GM19324 (cell line): Measurements from ENCODE around the gene SHROOM3.
A peak's percentile ranks its signal among the peaks of the same experiment; 100 is the strongest.

Source experiments
- ATAC-seq: cut with Tn5 transposase; IDR thresholded peaks from one replicate; pipeline ENCODE4 v1.9.1; 2021; ENCODE audit warnings: mild to moderate bottlenecking, moderate library complexity; ENCODE audit not compliant: unreplicated experiment, low FRiP score

Gene SHROOM3

DNA sequence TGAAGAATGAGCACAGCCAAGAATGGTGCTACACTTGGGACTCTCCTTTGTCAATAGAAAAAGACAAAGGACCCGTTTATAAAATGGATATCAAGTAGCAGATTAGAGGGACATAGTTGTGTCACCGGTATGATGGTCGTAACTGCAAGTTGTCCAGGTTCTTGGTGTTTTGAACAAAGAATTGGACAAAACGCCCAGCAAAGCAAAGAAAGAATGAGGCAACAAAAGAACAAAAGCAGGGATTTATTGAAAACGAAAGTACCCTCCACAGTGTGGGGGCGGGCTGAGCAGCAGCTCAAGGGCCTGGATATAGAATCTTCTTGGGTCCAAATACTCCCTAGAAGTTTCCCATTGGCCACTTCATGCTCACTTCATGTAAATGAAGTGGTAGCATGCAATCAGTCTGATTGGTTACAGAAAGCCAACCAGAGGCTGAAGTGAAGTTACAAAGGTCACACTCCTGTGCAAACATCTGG, 54.7 kb downstream of the SHROOM3 start:
- no peak for ATAC-seq

DNA sequence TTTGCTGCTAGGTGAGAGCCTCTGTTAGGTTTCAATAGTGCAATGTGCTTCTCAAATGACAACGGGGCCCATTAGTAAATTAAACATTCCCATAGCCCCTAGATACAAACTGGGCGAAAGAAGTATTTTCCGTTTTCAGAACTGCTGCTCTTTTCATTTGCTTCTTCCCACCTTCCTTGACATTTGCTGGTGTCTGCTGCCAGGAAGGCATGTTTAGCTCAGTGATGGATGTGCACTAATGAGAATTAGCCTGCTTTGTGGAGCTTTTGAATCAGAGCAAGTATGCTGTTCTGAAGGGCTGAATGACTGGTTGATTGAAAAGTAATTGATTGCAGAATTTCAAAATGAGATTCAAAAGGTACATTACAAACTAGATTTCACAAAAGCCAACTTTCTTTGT, 57.0 kb downstream of the SHROOM3 start:
- no peak for ATAC-seq

DNA sequence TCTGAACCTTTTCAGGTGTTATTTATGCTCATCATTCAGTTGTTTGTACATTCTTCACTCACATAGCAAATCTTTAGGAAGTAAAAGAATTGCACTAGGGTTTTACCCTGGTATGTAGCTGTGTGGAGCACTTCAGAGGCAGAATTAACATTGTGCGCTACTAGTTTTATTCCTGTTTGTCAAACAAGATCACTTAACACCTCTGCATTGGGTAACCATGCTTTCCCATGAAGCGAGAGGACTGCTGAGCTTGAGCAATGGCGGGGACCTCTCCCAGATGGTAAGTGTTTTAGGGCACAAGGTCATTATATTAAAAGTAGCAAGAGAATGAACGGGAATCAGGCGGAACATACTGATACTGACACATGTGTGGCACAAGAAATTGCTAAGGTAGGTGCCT, 59.2 kb downstream of the SHROOM3 start:
- ATAC-seq, result no peak

DNA sequence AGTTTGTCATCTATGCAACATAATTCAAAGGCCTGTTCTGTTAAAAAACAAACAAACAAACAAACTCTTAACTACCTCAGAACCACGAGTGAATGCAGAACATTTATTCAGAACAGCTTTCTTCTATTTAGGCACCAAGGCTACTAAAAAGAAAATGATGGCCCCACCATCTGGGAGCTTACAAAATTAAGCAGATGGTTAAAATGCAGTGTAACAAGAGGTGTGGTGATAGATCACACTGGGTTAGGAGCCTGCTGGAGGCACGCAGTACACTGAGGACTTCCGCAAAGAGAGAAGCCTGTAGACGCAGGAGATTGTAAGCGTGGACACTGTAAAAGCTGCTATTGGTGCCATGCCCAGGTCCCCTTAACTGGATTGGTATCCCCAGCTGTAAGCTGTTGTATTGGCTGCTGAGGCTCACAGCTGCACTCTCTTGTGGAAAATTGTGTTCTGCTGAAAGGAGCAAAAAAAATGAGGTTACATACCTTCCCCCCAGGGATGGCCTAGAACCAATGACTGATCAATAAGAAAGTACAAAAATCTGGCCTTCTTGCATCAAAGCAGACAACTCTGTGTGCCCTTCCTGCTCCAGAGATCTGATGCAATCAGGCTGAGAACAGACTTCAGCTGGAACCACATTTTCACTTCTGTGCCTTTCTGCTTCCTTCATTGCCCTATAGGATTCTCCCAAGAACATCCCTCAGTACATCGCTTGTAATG, 60.0 kb downstream of the SHROOM3 start:
- no peak for ATAC-seq

DNA sequence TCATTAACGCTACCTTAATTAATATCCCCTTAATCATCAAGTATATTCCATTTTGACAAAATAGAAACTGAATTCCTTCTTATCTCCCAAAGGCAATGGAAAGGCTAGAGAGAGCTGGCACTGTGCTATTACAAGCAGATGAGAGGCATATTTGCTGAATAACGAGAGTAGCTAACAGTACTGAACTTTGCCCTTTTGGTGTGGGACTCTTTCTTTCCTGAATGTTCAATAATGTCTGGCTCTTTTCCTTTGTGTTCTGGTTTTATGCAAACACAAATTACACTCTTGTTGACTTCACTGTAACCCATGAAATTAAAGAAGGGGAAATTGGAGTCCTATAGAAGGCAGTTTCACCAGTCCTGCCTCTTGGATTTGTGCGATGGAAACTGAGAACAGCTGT, 63.5 kb downstream of the SHROOM3 start:
- ATAC-seq, result no peak

DNA sequence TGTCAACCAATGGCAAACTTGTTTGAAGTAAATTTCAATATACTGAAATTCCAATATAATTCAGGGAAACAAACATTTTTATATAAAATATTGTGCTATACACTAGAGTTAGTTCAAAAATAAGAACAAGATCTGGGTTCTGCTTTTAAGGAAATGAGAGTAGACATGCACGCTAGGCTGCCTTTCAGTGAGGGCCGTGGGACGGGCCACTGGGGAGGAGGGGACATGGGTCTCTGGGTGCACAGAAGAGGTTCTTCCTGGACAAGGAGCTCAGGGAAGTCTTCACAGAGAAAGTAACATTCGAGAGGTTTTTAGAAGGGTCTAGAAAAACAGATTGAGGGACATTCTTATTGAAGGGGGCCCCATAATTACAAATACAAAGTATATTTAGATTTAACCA, 64.4 kb downstream of the SHROOM3 start:
- ATAC-seq, result peak; percentile 69

DNA sequence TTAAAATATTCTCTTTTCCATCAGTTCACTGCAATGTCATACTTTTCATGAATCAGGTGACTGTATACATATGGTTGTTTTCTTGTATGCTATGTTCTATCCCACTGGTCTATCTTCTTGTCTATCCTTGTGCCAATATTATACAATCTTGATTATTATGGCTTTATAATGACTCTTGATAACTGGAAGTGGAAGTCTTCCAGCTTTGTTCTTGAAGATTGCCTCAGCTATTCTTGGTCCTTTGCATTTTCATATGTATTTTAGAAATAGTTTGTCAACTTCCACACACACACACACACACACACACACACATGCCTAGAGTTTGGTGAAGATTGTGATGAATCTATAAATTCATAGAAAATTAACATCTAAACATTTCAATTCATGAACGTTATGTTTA, 67.9 kb downstream of the SHROOM3 start:
- ATAC-seq, result no peak

DNA sequence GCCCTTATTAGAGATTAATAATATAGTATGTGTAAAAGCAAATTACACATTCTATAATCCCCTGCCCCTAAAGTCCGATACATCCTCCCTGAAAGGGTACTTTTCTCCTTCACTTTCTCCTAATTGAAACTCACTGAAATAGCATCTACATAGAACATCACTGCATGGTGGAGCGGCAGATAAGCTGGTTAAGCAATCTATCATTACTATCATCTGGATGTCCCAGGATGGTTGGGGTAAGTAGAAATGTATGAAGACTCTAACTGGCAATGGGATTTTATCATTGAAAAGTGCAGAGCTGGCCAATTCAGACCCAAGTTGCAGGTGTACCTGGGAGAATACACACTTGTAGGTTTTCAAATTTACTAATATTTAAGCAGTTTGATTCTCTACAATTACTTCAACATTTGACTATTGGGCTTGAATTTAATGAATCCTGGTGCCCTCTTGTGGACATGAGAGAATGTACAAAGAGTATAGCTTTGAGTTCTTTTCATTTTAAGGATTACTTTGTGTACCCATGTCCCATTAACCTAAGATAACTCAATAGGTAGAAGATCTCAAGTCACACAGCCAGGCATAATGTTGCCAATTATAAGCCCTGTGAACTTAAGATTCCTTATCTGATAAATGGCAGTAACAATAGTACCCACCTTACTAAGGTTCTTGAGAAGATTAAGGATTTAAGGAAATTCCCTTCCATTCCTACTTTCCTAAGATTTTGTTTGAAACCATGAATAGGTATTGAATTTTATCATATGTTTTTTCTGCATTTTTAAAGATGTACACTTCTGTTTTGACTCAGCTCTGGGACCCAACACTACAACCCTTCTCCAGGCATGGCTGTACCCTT, 69.8 kb downstream of the SHROOM3 start:
- no peak for ATAC-seq

DNA sequence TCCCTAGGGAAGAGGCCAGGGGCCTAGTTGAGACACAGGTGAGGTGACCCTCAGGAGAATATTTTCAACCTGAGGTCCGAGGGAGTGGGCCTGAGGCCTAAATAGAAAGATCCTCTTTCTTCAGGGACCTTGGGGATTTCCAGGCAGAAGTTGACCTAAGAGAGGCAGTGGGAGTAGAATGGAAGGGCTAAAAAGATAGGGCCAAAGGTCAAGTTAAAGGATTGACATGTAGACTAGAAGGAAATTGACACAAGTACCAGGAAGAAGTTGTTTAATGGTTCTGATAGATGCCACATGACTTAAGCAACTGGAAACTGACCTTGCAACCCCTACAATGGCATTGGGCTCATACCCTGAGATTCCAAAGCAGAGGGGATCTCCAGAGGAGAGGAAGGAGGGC, 76.9 kb downstream of the SHROOM3 start:
- ATAC-seq, result no peak

DNA sequence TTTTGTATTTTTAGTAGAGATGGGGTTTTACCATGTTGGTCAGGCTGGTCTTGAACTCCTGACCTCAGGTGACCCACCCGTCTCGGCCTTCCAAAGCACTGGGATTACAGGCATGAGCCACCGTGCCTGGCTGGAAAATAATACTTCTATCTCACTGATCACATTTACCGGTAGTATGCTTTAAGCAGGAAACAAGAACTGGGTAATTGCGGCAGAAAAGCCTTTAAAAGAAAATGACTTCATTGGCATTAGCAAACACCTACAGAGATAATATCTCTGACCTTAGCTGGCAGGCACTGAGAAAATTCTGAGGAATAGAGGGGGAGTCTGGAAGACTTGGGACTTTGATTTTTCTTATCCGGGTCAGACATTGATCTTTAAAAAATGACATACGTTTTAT, 78.5 kb downstream of the SHROOM3 start:
- no peak for ATAC-seq

DNA sequence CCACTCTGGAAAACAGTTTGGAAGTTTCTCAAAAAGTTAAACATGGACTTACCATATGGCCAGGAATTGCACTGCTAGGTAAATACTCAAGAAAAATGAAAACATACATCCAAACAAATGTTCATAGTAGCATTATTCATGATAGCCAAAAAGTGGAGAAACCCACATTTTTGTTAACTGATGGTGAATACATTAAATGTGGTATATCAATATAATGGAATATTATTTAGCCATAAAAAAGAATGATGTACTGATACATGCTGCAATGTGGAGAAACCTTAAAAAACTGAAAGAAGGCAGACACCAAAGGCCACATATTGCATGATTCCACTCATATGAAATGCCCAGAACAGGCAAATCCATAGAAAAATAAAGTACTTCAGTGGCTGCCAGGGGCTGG, 79.1 kb downstream of the SHROOM3 start:
- no peak for ATAC-seq

DNA sequence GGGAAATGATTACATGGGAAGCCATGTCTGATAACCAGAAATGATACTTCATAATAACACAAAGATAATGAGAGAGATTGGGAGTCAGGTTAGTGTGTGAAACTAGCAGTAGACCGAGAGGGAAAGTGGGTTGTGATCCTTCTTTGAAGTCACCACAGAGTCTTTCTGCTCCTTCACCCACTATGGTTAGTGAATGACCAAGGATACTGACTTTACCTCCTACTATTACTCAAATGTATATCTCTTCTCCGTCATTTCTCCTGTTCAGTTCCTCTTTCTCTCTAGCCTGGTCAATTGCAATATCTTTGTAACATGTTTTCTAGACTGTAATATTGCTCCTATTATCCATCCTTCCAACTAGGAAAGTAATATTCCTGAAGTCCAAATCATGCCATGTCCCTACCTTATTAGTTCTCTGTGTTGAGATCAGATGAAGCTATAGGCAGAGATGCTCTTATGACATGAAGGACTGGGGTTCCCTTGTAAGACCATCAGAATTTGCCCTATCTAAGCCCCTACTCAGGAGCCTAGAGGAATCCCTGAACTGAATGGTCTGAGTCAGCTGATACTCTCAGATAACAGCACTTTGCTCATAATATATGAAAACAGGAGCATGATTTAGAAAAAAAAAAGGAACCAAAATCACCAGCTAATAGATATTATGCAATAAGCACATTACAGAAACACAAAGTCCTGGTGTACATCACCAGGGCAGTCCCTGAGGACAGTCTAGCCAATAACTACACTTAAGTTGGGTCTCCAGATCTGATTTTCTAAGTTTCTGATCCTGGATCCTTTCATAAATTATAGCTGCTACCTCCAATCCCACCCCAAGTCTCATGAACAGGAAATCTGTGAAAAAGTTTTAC, 81.2 kb downstream of the SHROOM3 start:
- ATAC-seq, result no peak

DNA sequence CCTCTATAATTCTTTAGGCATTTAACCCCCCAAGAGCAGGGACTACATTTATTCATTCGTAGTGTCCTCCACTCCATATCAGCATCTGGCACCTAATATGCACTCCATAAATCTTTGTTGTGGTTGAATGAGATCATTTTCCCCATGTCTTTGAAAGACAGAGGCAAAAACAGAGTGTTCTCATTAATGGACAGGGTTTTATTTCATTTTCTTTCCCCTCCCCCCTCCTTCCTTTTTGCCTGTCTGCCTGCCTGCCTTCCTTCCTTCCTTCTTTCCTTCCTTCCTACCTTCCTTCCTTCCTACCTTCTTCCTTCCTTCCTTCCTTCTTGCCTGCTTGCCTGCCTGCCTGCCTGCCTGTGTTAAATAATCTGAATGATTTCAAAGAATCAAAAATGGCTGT, 83.2 kb downstream of the SHROOM3 start:
- ATAC-seq, result no peak

DNA sequence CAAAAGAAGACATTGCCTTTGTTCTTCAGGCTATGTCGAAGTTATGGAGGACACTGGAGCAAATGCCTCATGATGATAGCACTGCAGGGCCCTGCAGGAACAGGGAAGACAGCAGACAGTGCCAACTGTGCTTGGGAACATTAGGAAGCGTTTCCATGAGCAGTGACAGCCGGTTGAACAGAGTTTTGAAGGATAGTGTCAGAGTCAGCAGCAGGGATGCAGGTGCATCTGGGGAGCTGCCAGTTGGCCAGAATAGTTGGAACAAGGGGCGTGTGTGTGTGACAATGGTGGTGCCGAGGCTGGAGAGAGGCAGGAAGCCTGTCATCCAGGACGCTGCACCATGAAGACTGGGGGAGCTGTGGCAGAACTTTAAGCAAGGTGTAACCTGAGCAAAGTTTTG, 88.6 kb downstream of the SHROOM3 start:
- no peak for ATAC-seq

DNA sequence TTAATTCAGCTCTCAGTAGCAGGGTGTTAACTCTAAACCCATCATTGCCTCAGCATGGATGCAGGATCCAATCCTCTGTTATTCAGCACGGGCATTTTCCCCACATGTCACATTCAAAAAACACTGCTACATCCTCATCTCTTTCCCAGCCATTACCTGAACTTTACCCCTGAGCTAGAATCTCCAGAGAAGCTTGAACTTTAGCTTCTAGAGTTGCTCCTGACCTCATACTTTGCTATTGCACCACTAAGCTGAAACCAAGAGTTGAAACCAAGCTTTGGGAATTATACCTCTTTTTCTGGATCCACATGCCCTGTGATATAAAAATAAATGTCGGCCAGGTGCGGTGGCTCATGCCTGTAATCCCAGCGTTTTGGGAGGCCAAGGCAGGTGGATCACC, 90.7 kb downstream of the SHROOM3 start:
- no peak for ATAC-seq

DNA sequence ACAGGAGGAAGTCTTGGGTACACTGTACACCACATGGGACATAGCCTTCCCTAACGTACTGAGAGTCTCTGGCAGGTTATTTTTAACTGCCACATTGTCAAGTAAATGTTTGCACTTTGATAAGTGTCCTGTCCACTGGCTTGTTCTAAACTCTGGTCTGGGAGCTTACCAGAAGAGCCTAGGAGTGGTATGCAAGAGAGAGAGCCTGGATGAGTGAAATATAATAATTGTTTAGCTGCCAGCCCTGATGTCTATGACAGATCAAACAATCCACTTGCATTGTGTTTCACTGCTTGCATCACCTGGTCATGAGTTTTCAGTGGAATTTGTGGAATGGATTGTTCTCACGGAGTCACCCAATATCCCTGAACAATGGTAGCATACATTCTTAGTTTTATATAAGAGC, 91.6 kb downstream of the SHROOM3 start:
- no peak for ATAC-seq

DNA sequence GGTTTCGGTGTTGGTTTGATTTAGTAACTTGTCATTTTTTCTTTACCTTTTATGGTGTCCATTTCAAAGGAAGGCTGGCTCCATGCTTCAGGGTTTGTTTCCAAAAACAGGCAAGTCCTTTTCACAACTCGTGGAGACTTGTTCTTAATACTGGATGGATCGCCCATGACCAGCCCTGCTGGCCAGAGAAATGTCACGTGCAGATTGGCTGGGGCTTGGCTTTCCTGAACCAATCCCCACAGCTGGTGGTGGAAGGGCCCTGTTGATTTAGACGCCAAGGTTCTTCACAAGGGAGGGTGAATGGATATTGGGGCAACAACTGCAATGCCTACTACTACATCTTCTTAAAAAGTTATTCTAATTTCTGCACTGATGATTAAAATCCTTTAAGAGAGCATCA, 92.6 kb downstream of the SHROOM3 start:
- no peak for ATAC-seq

DNA sequence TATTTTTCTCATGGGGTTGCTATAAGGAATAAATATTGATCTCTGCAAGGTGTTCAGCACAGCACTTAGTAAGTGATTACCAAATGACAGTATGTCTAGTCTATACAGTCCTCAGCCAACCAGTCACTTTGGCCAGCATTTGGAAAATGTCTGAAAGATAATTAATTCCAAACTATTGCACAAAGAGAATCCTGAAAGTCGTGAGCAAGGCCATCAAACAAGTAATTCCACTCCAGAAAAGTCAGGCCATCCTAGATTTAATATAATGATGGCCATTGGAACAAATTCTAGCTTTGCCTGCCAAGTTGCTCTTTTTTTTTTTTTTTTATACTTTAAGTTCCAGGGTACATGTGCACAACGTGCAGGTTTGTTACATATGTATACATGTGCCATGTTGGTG, 96.6 kb downstream of the SHROOM3 start:
- ATAC-seq, result no peak

DNA sequence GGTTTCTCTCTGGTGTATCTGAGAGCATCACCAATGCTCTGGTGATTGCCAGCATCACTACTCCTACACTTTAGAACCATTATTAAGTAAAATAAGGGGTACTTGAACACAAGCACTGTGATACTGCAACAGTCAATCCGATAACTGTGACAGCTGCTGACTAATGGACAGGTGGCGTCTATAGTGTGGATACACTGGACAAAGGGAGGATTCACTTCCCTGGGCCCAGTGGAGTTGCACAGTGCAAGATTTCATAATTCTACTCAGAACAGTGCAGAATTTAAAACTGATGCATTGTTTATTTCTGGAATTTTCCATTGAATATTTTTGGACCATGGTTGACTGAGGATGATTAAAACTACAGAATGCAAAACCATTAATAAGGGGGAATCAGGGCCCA, 97.8 kb downstream of the SHROOM3 start:
- ATAC-seq, result no peak

DNA sequence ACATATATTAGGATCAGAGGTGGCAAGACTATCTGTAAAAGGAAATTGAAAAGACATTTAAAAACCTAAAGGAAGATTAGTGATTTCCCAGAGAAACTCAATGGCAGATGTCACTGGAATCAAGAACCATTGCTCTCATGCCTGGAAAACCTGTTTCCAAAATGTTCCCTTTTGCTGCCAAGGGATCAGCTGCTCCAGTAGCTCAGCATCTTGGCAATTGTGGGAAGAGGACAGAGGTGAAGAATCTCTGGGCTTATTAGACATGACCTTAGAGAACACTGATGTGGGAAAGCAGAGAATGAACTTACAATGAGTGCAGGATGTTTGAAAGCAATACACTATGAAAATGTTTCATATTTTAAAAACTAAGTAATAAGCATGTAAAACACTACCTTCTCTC, 98.3 kb downstream of the SHROOM3 start:
- ATAC-seq, result no peak
